Mesenchymal stem cell (in vitro differentiated cells and primary cell): ENCODE measurements around the gene LIPC.
A peak's percentile ranks its signal among the peaks of the same experiment; 100 is the strongest.

Experiments used
- DNase-seq: peaks from one replicate; pipeline ENCODE4 v3.0.0-alpha.2; 2013
- H2AFZ ChIP-seq: one replicate; pipeline ENCODE4 v1.6.1; 2013; ENCODE audit warnings: low read depth, mild to moderate bottlenecking, control low read depth, inconsistent platforms, low read length, moderate library complexity
- H2AK5ac ChIP-seq: 2 replicates; pipeline ENCODE4 v1.6.1; 2013; ENCODE audit warnings: low read length, moderate library complexity, mild to moderate bottlenecking, inconsistent platforms; ENCODE audit not compliant: severe bottlenecking
- H2BK120ac ChIP-seq: one replicate; pipeline ENCODE4 v1.6.1; 2013; ENCODE audit warnings: low read depth, mild to moderate bottlenecking, inconsistent platforms, low read length, moderate library complexity
- H2BK12ac ChIP-seq, 2 experiments: one replicate each; pipeline ENCODE4 v1.6.1; 2013; ENCODE audit warnings: inconsistent platforms in 2 of 2, low read length in 2 of 2, mild to moderate bottlenecking in 2 of 2, moderate library complexity in 2 of 2, control low read depth in 1 of 2
- H2BK15ac ChIP-seq: one replicate; pipeline ENCODE4 v1.6.1; 2013; ENCODE audit warnings: mild to moderate bottlenecking, low read depth, inconsistent platforms; ENCODE audit not compliant: poor library complexity, severe bottlenecking
- H2BK5ac ChIP-seq: 2 replicates; pipeline ENCODE4 v1.6.1; 2013; ENCODE audit warnings: low read depth, mild to moderate bottlenecking, low read length, control low read depth, inconsistent platforms; ENCODE audit not compliant: poor library complexity, severe bottlenecking
- H3K14ac ChIP-seq, 2 experiments: one replicate each; pipeline ENCODE4 v1.6.1; 2013; ENCODE audit warnings: inconsistent platforms in 2 of 2, low read length in 2 of 2, control low read depth in 1 of 2, mild to moderate bottlenecking in 1 of 2, moderate library complexity in 1 of 2
- H3K18ac ChIP-seq, 2 experiments: one replicate each; pipeline ENCODE4 v1.6.1; 2013; ENCODE audit warnings: inconsistent platforms in 2 of 2, low read length in 2 of 2, control low read depth in 1 of 2, low read depth in 1 of 2, mild to moderate bottlenecking in 1 of 2
- H3K23ac ChIP-seq, 2 experiments: one replicate each; pipeline ENCODE4 v1.6.1; 2013; ENCODE audit warnings: inconsistent platforms in 2 of 2, low read length in 2 of 2, mild to moderate bottlenecking in 2 of 2, moderate library complexity in 2 of 2, control low read depth in 1 of 2
- H3K27ac ChIP-seq: 2 replicates; pipeline ENCODE4 v1.5.1; 2013; ENCODE audit warnings: mild to moderate bottlenecking, moderate library complexity, low read length, control low read depth, inconsistent platforms; ENCODE audit not compliant: poor library complexity, severe bottlenecking
- H3K27me3 ChIP-seq, 2 experiments: 2 replicates each; pipeline versions ENCODE4 v1.6.1 to v1.7.0; 2013; ENCODE audit warnings: low read length in 2 of 2, mild to moderate bottlenecking in 2 of 2, moderate library complexity in 2 of 2, control low read depth in 1 of 2, inconsistent platforms in 1 of 2; ENCODE audit not compliant: control insufficient read depth in 1 of 2, insufficient read depth in 1 of 2
- H3K36me3 ChIP-seq, 2 experiments: 2 replicates each; pipeline versions ENCODE4 v1.6.1 to v1.7.0; 2013; ENCODE audit warnings: low read length in 2 of 2, control low read depth in 1 of 2, inconsistent platforms in 1 of 2, low read depth in 1 of 2, mild to moderate bottlenecking in 1 of 2; ENCODE audit not compliant: insufficient read depth in 2 of 2, control insufficient read depth in 1 of 2
- H3K4ac ChIP-seq, 2 experiments: one replicate each; pipeline ENCODE4 v1.6.1; 2013; ENCODE audit warnings: inconsistent platforms in 2 of 2, low read length in 2 of 2, mild to moderate bottlenecking in 2 of 2, moderate library complexity in 2 of 2, control low read depth in 1 of 2, low read depth in 1 of 2
- H3K4me1 ChIP-seq: 2 replicates; pipeline ENCODE4 v1.6.1; 2013; ENCODE audit warnings: low read depth, low read length, control low read depth; ENCODE audit not compliant: control insufficient read depth, insufficient read depth
- H3K4me2 ChIP-seq: 2 replicates; pipeline ENCODE4 v1.6.1; 2013; ENCODE audit warnings: low read length, mild to moderate bottlenecking, inconsistent platforms; ENCODE audit not compliant: poor library complexity, severe bottlenecking
- H3K4me3 ChIP-seq, 2 experiments: 2 replicates each; pipeline versions ENCODE4 v1.5.1 to v1.7.0; 2013; ENCODE audit warnings: low read length in 2 of 2, mild to moderate bottlenecking in 2 of 2, control low read depth in 1 of 2, low read depth in 1 of 2; ENCODE audit not compliant: insufficient read depth in 1 of 2
- H3K79me1 ChIP-seq: replicated peaks from 2 replicates; pipeline ENCODE4 v1.6.1; 2013; ENCODE audit warnings: mild to moderate bottlenecking, control low read depth, low read length, inconsistent platforms; ENCODE audit not compliant: poor library complexity, severe bottlenecking
- H3K9ac ChIP-seq: 2 replicates; pipeline ENCODE4 v1.7.0; 2013; ENCODE audit warnings: mild to moderate bottlenecking, low read length, moderate library complexity
- H3K9me3 ChIP-seq: 2 replicates; pipeline ENCODE4 v1.7.0; 2013; ENCODE audit warnings: mild to moderate bottlenecking, low read length; ENCODE audit not compliant: control insufficient read depth
- H4K8ac ChIP-seq: one replicate; pipeline ENCODE4 v1.6.1; 2013; ENCODE audit warnings: inconsistent platforms, mild to moderate bottlenecking, low read length, moderate library complexity
- H4K91ac ChIP-seq: one replicate; pipeline ENCODE4 v1.6.1; 2013; ENCODE audit warnings: mild to moderate bottlenecking, low read length, inconsistent platforms
- WGBS: methylation state at CpG from one replicate; pipeline ENCODE4 v1.1.7; 2013; ENCODE audit warnings: mixed read lengths; 5-methylcytosine and 5-hydroxymethylcytosine counted together

LIPC gene

GRCh38 chr15:58454950-58455401, 23.2 kb downstream of the LIPC start:
- peaks cover 8% of the 10 kb centered on the region for H3K4me1 ChIP-seq
- no peaks in the 10 kb centered on the region for H3K9me3 ChIP-seq
- H3K4me2 ChIP-seq, result no peak overlapping the region
- H4K91ac ChIP-seq, result no peak overlapping the region
- no peaks in the 10 kb centered on the region for H3K36me3 ChIP-seq
- H3K14ac ChIP-seq, result no peak overlapping the region
- no peak overlapping the region for H2BK5ac ChIP-seq
- no peak overlapping the region for H3K18ac ChIP-seq
- H2AK5ac ChIP-seq, result no peak overlapping the region
- no peak overlapping the region for H4K8ac ChIP-seq
- H3K79me1 ChIP-seq, result no peaks in the 10 kb centered on the region
- H3K27ac ChIP-seq, result no peak overlapping the region
- no peak overlapping the region for H3K23ac ChIP-seq
- H3K4me3 ChIP-seq, result no peak overlapping the region
- H3K9ac ChIP-seq, result no peak overlapping the region
- no peak for DNase-seq
- no peak overlapping the region for H2BK15ac ChIP-seq
- no peak overlapping the region for H2BK120ac ChIP-seq
- no peak overlapping the region for H2AFZ ChIP-seq
- no CpG with 5 or more reads among the region's 3 CpGs for WGBS
- H3K27me3 ChIP-seq, result no peaks in the 10 kb centered on the region
- H3K4ac ChIP-seq, result no peak overlapping the region
- no peak overlapping the region for H2BK12ac ChIP-seq

- H2BK12ac ChIP-seq, result peak overlapping the region; percentile 17 to 76
- H2AFZ ChIP-seq, result no peak overlapping the region
- 24% methylated on average over 6 of the region's 7 CpGs for WGBS
These were observed 25.7 kb downstream of the LIPC start for GRCh38 chr15:58457466-58457965.

GRCh38 chr15:58458076-58458475, 26.3 kb downstream of the LIPC start:
- Histone ChIP-seq H3K4me2 (no peak overlapping the region), H3K79me1 (no peaks in the 10 kb centered on the region), H2BK12ac (no peak overlapping the region), H2AFZ (no peak overlapping the region), H3K9me3 (no peaks in the 10 kb centered on the region), H3K27ac (no peak overlapping the region), H3K4me1 (peaks cover 18% of the 10 kb centered on the region), H3K14ac (no peak overlapping the region), H3K4ac (peak overlapping the region; percentile 24 to 41), H4K91ac (no peak overlapping the region), H4K8ac (no peak overlapping the region), H3K4me3 (no peak overlapping the region), H2BK15ac (no peak overlapping the region), H3K9ac (no peak overlapping the region), H3K27me3 (no peaks in the 10 kb centered on the region), H2AK5ac (peak overlapping the region; percentile 32), H2BK120ac (no peak overlapping the region), H3K18ac (no peak overlapping the region), H3K23ac (no peak overlapping the region), H3K36me3 (no peaks in the 10 kb centered on the region), H2BK5ac (no peak overlapping the region)
- WGBS, result 47% methylated on average over 3 of the region's 3 CpGs
- peak; percentile 43 for DNase-seq

More at GRCh38 chr15:58457466-58457965, 25.7 kb downstream of the LIPC start:
- no peak overlapping the region for H3K4me2 ChIP-seq
- H3K4me1 ChIP-seq, result peaks cover 13% of the 10 kb centered on the region
- H2BK5ac ChIP-seq, result no peak overlapping the region
- DNase-seq, result peak; percentile 97
- H4K91ac ChIP-seq, result peak overlapping the region; percentile 52
- H3K9me3 ChIP-seq, result no peaks in the 10 kb centered on the region
- H3K27ac ChIP-seq, result no peak overlapping the region
- no peak overlapping the region for H3K9ac ChIP-seq
- H3K36me3 ChIP-seq, result no peaks in the 10 kb centered on the region
- peak overlapping the region; percentile 56 for H4K8ac ChIP-seq
- no peaks in the 10 kb centered on the region for H3K27me3 ChIP-seq
- H3K23ac ChIP-seq, result no peak overlapping the region
- H3K79me1 ChIP-seq, result no peaks in the 10 kb centered on the region
- H2BK15ac ChIP-seq, result no peak overlapping the region
- H3K18ac ChIP-seq, result peak overlapping the region; percentile 25 to 79
- H3K4me3 ChIP-seq, result no peak overlapping the region
- no peak overlapping the region for H2BK120ac ChIP-seq
- H3K14ac ChIP-seq, result no peak overlapping the region
- H2AK5ac ChIP-seq, result no peak overlapping the region
- no peak overlapping the region for H3K4ac ChIP-seq

- no peak overlapping the region for H2AK5ac ChIP-seq
- peak overlapping the region; percentile 18 for H2AFZ ChIP-seq
- peak overlapping the region; percentile 85 for H4K8ac ChIP-seq
- H3K9me3 ChIP-seq, result no peaks in the 10 kb centered on the region
- H3K23ac ChIP-seq, result no peak overlapping the region
- no peak overlapping the region for H2BK15ac ChIP-seq
- H4K91ac ChIP-seq, result no peak overlapping the region
- peak overlapping the region in 1 of 2 experiments; percentile 48 for H3K18ac ChIP-seq
- H2BK120ac ChIP-seq, result peak overlapping the region; percentile 40
- no peak overlapping the region for H3K4me3 ChIP-seq
- H3K36me3 ChIP-seq, result no peaks in the 10 kb centered on the region
- no peak overlapping the region for H3K4ac ChIP-seq
- no peak overlapping the region for H2BK12ac ChIP-seq
- H3K79me1 ChIP-seq, result no peaks in the 10 kb centered on the region
- DNase-seq, result peak; percentile 55
- H2BK5ac ChIP-seq, result no peak overlapping the region
- H3K9ac ChIP-seq, result no peak overlapping the region
- H3K14ac ChIP-seq, result no peak overlapping the region
- H3K27me3 ChIP-seq, result no peaks in the 10 kb centered on the region
- WGBS, result 71% methylated on average over 1 of the region's 2 CpGs
- H3K27ac ChIP-seq, result no peak overlapping the region
- no peak overlapping the region for H3K4me2 ChIP-seq
- peaks cover 21% of the 10 kb centered on the region for H3K4me1 ChIP-seq
These were observed 27.3 kb downstream of the LIPC start for GRCh38 chr15:58459045-58459444.
